Middle frontal gyrus (tissue), 1 donor: ENCODE results near the gene OGFR.
"Not testable (repeated sequence)": the region's sequence is repeated elsewhere in the genome, so short reads cannot be mapped to it uniquely, and the experiment has no call there.

ENCODE experiments used
- DNase-seq: peaks from one replicate; pipeline ENCODE4 v3.0.0-alpha.2; 2015; ENCODE audit warnings: low spot score; ENCODE audit errors: extremely low spot score

The OGFR gene

GRCh38 chr20:62839261-62839660 is 34.6 kb downstream of the OGFR start:
- DNase-seq = no peak

- DNase-seq = no peak
Measured at GRCh38 chr20:62839816-62840215, 35.2 kb downstream of the OGFR start.

GRCh38 chr20:62840244-62841197 is 35.9 kb downstream of the OGFR start:
- DNase-seq = no peak

GRCh38 chr20:62841705-62842212 is 37.1 kb downstream of the OGFR start:
- DNase-seq = no peak

DNA sequence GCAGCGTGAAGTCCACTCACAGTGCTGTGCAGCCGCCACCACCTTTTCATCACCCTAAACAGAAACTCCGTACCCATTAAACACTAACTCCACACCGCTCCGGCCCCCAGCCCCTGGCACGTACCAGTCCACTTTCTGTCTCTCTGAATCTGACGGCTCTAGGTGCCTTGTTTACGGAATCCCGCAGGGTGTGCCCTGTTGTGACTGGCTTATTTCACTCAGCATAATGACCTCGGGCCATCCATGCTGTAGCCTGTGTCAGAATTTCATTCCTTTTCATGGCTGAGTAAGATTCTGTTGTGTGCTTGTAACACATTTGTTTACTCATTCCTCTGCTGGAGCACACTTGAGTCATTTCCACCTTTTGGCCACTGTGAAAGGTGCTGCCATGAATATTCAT is 39.0 kb downstream of the OGFR start:
- DNase-seq = no peak

- no peak for DNase-seq
Measured at GRCh38 chr20:62844182-62844581, 39.5 kb downstream of the OGFR start.

DNA sequence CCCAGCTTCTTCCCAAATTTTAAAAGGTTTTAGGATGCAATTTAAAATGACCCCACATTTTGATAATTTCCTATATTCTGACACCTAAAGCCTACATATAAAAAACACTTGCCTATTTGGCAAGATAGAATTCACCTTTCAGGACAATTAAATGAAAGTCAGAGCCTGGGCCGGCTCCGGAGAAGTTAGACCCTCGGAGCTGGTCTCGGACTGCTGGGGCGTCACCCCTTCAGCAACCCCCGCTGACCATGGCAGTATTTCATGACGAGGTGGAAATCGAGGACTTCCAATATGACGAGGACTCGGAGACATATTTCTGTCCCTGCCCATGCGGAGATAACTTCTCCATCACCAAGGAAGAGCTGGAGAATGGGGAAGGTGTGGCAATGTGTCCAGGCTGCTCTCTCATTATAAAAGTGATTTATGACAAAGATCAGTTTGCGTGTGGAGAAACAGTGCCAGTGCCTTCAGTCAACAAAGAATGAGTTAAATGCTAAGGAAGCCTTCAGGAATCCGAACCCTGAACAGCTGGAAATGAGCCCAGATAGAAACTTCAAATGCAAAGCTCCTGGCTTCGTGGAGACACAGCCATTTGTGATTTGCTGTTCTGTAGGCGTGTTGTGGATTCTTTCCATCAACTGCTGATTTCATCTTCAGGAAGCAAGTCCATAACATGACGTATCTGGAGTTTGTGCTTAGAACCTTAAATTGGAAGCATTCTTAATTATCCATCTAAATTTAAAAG is 41.0 kb downstream of the OGFR start:
- DNase-seq = peak; percentile 46

- DNase-seq = peak; percentile 64
Measured at GRCh38 chr20:62846166-62846890, 41.7 kb downstream of the OGFR start.

- DNase-seq = not testable (repeated sequence)
Measured at GRCh38 chr20:62848917-62849316, 44.3 kb downstream of the OGFR start.

DNA sequence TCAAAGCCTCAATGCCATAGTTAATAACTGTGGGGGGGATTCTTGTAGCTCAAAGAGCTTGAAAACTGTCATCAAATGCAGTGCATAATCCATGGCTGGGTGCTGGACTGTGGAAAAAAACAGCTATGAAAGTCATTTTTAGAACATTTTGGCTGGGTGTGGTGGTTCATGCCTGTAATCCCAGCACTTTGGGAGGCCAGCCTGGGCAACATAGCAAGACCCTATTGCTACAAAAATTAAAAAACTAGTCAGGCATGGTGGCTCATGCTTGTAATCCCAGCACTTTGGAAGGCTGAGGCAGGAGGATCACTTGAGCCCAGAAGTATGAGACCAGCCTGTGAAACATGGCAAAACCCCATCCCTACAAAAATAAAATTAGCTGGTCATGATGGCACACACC is 44.8 kb downstream of the OGFR start:
- no peak for DNase-seq

- DNase-seq = peak; percentile 62
Measured at GRCh38 chr20:62850333-62850974, 45.8 kb downstream of the OGFR start.

GRCh38 chr20:62852196-62852595 is 47.6 kb downstream of the OGFR start:
- DNase-seq = no peak

GRCh38 chr20:62852841-62853240 is 48.2 kb downstream of the OGFR start:
- no peak for DNase-seq

DNA sequence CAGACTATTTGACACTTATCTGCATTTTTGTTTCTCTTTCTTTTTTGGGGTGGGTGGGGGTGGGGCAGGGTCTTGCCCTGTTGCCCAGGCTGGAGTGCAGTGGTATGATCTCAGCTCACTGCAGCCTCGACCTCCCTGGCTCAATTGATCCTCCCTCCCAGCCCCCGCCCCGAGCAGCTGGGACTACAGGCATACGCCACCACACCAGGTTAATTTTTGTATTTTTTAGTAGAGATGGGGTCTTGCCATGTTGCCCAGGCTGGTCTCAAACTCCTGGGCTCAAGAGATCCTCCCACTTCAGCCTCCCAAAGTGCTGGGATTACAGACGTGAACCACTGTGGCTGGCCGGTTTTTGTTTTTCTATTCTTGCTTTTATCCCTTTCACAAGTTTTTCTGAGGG is 48.7 kb downstream of the OGFR start:
- DNase-seq = not testable (repeated sequence)

DNA sequence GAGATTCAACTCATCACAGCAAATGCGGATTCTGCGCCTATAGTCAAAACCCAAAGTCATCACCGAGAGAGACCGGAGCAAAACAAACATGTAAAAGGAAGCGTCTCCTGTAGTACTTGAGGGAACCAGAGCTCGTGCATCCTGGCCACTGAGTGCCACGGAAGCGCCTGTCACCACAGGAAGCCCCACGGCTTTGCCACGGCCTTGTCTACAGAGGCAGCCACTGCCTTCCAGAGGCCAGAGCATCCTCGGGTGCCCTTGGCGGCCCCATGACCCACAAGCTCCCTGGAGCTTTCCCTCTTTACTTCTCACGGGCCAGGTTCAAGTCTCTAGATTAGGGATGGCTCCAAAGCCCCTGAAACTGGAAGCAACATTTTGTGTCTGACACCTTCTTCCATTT is 49.5 kb downstream of the OGFR start:
- no peak for DNase-seq

- DNase-seq = no peak
Measured at GRCh38 chr20:62855120-62855519, 50.5 kb downstream of the OGFR start.

DNA sequence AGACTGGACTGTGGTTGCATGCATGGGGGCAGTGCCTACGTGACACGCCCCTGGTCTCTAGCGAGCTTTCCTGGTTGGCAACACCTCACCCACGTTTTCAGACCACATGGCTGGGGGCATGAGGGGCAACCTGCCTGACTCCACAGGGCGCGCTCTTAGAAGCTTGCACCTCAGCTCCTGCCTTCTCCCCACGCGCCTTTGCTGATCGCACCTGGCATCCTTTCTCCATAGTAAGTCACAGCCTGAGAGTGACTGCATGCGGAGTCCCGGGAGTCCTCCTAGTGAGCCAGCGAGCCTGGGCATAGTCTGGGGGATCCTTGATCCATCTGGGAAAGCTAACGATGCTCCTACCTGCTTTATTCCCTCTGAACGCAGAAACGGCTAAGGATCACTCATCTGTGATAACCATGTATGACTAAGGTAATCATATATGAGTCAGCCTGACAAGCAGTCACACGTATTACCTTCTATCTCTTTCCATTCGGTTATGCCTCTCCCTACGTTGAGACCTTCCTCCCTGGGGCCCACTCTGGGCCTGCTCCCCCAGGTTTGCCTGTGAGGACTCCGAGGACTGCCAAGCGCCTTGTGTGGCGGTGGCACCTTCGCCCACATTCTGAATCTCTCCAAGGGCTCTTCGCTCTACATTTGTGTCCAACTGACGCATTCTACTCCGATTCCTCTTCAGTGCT is 52.4 kb downstream of the OGFR start:
- DNase-seq = no peak

- no peak for DNase-seq
Measured at GRCh38 chr20:62858058-62858830, 53.6 kb downstream of the OGFR start.

DNA sequence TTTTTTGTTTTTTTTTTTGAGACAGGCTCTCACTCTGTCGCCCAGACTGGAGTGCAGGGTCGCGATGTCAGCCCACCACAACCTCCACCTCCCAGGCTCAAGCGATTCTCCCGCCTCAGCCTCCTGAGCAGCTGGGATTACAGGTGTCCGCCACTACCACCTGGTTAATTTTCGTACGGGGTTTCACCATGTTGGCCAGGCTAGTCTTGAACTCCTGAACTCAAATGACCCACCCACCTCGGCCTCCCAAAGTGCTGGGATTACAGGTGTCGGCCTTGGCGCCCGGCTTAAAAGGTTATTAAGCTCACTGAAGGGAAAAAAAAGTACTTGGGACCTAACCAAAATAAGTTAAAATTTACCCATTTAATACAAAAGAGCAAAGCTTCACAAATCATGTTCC is 55.1 kb downstream of the OGFR start:
- DNase-seq = no peak
